CD4-positive, alpha-beta T cell treated with Interleukin-1 beta for 1 hour (primary cell): ENCODE measurements around the gene NWD2.
"Not testable (repeated sequence)": the region's sequence is repeated elsewhere in the genome, so short reads cannot be mapped to it uniquely, and the experiment has no call there.

ENCODE experiments used
- DNase-seq, 2 donors: peaks; one replicate each; pipeline ENCODE4 v3.0.0-alpha.2; 2020 to 2022

The NWD2 gene

GRCh38 chr4:37400241-37400881, 155.8 kb downstream of the NWD2 start:
- no peak for DNase-seq

DNA sequence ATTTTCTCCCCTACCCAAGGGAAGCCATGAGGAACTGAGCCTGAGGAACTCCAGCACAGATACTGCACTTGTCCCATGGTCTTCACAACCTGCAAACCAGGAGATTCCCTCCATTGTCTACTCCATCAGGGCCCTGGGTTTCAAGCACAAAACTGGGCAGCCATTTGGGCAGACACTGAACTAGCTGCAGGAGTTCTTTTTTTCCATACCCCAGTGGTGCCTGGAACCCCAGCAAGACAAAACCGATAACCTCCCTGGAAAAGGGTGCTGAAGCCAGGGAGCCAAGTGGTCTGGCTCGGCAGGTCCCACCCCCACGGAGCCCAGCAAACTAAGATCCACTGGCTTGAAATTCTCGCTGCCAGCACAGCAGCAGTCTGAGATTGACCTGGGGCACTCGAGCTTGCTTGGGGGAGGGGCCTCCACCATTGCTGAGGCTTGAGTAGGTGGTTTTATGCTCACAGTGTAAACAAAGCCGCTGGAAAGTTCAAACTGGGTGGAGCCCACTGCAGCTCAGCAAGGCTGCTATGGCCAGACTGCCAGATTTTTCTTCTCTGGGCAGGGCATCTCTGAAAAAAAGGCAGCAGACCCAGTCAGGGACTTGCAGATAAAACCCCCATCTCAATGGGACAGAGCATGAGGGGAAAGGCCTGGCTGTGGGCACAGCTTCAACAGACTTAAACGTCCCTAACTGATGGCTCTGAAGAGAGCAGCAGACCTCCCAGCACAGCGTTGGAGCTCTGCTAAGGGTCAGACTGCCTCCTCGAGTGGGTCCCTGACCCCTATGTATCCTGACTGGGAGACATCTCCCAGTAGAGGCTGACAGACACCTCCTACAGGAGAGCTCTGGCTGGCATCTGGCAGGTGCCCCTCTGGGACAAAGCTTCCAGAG, 163.6 kb downstream of the NWD2 start:
- DNase-seq: not testable (repeated sequence)

GRCh38 chr4:37413612-37414011, 169.1 kb downstream of the NWD2 start:
- DNase-seq: not testable (repeated sequence)

DNA sequence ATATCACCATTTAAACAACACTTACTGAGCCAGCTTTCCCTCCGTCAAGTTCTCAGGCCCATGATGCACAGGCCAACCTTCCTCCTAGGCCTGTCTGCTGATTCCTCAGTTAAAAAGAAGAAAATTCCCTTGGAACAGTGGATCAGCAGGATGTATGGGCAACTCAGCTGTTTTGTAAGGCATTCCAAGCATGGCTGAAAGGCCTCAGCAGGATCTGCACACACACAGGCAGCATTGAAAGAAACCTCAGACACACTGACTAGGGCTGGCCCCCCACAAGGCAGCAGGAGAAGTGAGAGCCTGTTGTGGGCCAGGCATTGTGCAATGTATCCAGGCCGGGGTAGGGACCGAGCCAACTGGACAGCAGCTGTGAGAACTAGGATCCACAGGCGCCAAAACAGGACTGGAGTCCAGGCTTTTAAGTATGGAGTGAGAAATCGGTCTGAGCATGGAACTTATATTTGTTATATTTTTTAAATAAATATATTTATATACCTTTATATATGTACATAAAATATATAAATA, 171.4 kb downstream of the NWD2 start:
- no peak for DNase-seq

GRCh38 chr4:37421614-37422013, 177.1 kb downstream of the NWD2 start:
- no peak for DNase-seq

DNA sequence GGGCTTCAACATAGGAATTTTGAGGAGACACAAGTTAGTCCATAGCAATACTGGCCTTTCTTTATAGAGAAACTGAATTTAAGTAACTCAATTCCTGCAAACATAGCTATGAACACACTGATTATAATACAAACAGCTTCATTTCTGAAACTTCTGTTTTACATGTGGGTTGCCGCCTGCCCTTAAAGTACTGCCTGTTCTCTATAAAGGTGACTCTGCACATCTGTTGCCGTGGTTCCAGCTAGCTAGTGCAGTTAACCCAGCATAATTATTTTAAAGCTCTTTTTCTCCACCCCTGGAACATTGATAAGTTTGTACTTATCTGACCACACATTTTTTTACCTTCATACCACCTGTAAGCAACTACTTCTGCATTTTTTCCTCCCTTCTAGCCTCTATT, 177.6 kb downstream of the NWD2 start:
- no peak for DNase-seq

DNA sequence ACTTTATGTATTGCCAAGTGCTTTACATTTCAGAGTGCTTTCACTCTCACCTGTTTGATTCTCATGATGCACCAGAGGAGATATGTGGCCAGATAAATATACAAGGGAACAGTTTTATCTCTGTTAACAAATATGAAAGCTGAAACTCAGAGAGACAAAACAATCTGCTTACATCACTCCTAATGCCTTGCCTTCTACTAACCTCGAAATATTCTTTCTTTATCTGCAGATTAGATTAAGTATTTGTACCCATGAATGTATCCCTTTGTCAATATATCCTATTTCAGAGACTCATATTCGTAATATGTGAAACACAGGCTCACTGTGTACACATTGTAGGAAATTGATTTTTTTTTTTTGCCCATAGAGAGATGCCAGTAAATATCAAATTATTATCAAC, 178.1 kb downstream of the NWD2 start:
- no peak for DNase-seq

DNA sequence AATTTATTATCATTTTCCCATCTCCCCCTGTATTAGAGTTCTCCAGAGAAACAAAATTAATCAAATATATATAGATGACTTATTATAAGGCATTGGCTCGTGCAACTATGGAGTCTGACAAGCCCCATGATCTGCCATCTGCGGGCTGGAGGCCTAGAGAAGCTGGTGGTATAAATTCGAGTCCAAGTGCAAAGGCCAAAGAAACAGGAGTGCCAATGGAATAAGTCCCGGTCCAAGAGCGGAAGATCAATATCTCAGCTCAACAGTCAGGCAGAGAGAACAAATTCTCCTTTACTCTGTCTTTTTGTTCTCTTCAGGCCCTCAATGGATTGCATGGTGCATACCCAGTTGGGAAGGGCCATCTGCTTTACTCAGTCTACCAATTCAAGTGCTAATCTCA, 178.8 kb downstream of the NWD2 start:
- DNase-seq: no peak

GRCh38 chr4:37424753-37425152, 180.2 kb downstream of the NWD2 start:
- no peak for DNase-seq

GRCh38 chr4:37425857-37426256, 181.3 kb downstream of the NWD2 start:
- DNase-seq: no peak

GRCh38 chr4:37427193-37427592, 182.7 kb downstream of the NWD2 start:
- no peak for DNase-seq

- no peak for DNase-seq
Observed at GRCh38 chr4:37429906-37430305, 185.4 kb downstream of the NWD2 start.

DNA sequence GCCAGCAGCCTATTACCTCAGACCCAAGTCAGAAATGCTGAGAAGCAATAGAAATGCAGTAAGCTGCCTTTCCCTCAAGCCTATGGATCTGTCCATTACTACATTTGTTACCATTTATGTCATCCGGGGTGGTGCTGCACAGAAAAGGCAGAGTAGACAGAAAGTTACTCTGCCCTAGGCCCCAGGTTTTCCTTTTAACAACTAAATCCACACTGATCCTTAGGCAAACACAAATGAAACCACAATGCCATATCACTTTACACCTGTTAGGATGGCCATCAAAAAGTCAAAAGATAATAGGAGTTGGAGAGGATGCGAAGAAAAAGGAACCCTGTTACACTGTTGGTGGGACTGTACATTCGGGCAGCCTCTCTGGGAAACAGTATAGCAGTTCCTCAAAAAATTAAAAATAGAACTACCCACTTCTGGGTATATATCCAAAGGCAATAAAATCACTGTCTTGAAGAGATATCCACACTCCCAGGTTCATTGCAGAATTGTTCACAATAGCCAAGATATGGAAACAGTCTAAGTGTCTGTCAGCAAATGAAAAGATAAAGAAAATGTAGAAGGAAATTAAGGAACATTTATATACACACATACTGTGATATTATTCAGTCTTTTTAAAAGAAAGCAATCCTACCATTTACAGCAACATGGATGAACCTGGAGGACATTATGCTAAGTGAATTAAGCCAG, 186.3 kb downstream of the NWD2 start:
- DNase-seq: no peak

DNA sequence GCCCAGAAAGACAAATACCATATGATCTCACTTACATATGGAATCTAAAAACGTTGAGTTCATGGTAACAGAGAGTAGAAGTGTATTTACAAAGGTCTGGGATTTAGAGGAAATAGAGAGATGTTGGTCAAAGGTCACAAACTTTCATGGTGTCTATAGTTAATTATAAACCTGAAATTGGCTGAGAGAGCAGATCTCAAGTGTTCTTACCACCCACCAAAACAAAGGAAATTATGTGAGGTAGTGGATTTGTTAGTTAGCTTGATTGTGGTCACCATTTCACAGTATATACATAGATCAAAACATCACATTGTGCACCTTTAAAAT, 186.8 kb downstream of the NWD2 start:
- DNase-seq: no peak

GRCh38 chr4:37434469-37434868, 189.9 kb downstream of the NWD2 start:
- no peak for DNase-seq

DNA sequence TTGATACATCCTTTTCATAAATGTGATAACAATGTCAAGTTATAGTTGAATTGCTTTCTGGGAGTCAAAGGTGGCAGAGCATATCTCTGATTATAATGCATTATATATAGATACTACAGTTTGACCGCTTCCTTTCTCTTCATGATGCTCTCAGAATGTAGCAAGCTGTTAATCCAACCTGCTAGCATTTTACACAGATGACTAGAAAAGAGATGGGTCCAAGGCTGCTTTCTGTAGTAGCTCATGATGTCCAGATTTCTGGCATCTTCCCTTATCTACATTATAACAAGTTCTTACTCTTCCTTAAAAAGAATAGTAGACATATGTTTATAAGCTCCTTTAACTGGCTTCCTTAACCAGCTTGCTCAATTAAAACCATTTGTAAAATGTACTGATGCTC, 192.0 kb downstream of the NWD2 start:
- no peak for DNase-seq

- no peak for DNase-seq
Observed at GRCh38 chr4:37437163-37437562, 192.6 kb downstream of the NWD2 start.

- DNase-seq: no peak
Observed at GRCh38 chr4:37438564-37439279, 194.2 kb downstream of the NWD2 start.

- DNase-seq: no peak
Observed at GRCh38 chr4:37439809-37440474, 195.4 kb downstream of the NWD2 start.

GRCh38 chr4:37440501-37440900, 196.0 kb downstream of the NWD2 start:
- DNase-seq: no peak

GRCh38 chr4:37441231-37442061, 196.9 kb downstream of the NWD2 start:
- DNase-seq: no peak

DNA sequence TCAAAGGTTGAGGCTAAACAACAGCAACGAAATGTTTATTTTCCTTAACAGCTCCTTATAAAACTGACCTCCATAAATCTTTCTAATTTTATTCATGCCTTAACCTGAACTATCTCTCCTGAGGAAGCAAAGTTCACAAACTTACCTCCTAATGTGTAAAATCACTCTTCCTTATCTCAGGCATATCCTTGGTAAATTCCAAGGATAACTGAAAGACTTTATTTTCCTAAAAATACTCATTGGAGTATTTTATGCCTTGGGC, 197.4 kb downstream of the NWD2 start:
- DNase-seq: no peak
